Measurements from ENCODE around the gene RGS13. TPM values are rescaled to one million over a fixed set of nuclear protein-coding genes. Genes with fewer than 3 reads are reported as not detected.

The RGS13 gene
- total and polyA plus RNA-seq, 2 donors (not counting 1 experiment from before 2014, with no cell fraction given): 0.22 to 0.59 TPM

DNA sequence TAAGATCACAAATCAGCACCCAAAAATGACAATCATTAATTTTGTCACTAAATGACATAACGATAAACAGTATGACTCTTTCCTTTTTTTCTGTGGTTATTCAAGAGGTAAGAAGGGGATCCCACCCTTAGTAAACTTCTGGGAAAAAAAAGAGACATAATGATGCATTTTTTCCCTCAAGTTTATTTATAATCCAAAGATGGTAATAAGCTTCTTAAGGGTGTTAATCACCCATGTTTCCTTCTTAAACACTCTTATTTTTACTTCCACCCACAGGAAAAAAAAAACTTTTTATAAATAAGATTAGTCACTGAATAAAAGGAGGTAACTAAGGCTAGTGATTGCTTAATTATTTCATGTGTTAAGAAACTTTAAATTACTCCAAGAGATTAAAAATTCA, 35.7 kb upstream of the RGS13 start:
- H4K20me1 ChIP-seq (ENCODE audit: control insufficient read depth, insufficient read depth, low read length, poor library complexity, severe bottlenecking): no peaks in the 10 kb centered on the region
- Mint-ChIP-seq H3K27ac (no peak overlapping the region), H3K27me3 (peaks cover 8% of the 10 kb centered on the region), H3K4me3 (no peak overlapping the region), H3K9me3 (ENCODE audit: insufficient read depth) (no peaks in the 10 kb centered on the region), H3K4me1 (peaks cover 20% of the 10 kb centered on the region)
- H3K36me3 ChIP-seq (replicated peaks in 1 of 2; ENCODE audit: control extremely low read depth in 1 of 2, control insufficient read depth in 1 of 2, extremely low read depth in 1 of 2, insufficient read depth in 2 of 2, low read length in 1 of 2): no peaks in the 10 kb centered on the region
- peaks cover 0 to 4% (median 0%) of the 10 kb centered on the region in 4 experiments for H3K27me3 ChIP-seq (replicated peaks in 1 of 4; ENCODE audit: control extremely low read depth in 1 of 4, control insufficient read depth in 3 of 4, insufficient read depth in 4 of 4, low read length in 3 of 4)
- ChIA-PET CTCF (interaction anchor here (0.6 to 0.8 kb wide), 4 partner anchors 9 to 126 kb away, joined by 3 read pairs; no protein-coding TSS in a partner anchor), POLR2A (no interaction called here)
- no peaks in the 10 kb centered on the region for H3K9me3 ChIP-seq (ENCODE audit: control extremely low read depth in 1 of 3, control insufficient read depth in 2 of 3, insufficient read depth in 1 of 3, low read length in 2 of 3)
- no peak overlapping the region for H3K4me3 ChIP-seq (ENCODE audit: control extremely low read depth in 1 of 5, extremely low read depth in 1 of 5, insufficient read depth in 1 of 5, low read depth in 2 of 5, low read length in 4 of 5)
- no peak overlapping the region for H3K4me2 ChIP-seq (replicated peaks; ENCODE audit: low read depth, low read length, poor library complexity, severe bottlenecking)
- no peak for ATAC-seq (ENCODE audit: low read depth)
- no peak for TF ChIP-seq EZH2 (IDR thresholded peaks at IDR 0.05; ENCODE audit: borderline replicate concordance, insufficient read depth, low read depth, low read length, poor library complexity, severe bottlenecking)
- TF ChIP-seq, protein P1, sequence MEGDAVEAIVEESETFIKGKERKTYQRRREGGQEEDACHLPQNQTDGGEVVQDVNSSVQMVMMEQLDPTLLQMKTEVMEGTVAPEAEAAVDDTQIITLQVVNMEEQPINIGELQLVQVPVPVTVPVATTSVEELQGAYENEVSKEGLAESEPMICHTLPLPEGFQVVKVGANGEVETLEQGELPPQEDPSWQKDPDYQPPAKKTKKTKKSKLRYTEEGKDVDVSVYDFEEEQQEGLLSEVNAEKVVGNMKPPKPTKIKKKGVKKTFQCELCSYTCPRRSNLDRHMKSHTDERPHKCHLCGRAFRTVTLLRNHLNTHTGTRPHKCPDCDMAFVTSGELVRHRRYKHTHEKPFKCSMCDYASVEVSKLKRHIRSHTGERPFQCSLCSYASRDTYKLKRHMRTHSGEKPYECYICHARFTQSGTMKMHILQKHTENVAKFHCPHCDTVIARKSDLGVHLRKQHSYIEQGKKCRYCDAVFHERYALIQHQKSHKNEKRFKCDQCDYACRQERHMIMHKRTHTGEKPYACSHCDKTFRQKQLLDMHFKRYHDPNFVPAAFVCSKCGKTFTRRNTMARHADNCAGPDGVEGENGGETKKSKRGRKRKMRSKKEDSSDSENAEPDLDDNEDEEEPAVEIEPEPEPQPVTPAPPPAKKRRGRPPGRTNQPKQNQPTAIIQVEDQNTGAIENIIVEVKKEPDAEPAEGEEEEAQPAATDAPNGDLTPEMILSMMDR (IDR thresholded peaks at IDR 0.05): no peak
- peaks cover 5% of the 10 kb centered on the region in 2 donors for H3K4me1 ChIP-seq (ENCODE audit: control insufficient read depth in 2 of 2, insufficient read depth in 2 of 2, low read length in 2 of 2)
- no peaks in the 10 kb centered on the region for H3K79me2 ChIP-seq (ENCODE audit: control insufficient read depth, insufficient read depth, low read length)
- WGBS (ENCODE audit: insufficient coverage): no CpG with 5 or more reads among the region's 1 CpG
- DNase-seq: no peak
- H3K9ac ChIP-seq (ENCODE audit: low read length): no peak overlapping the region
- no peak overlapping the region for H2AFZ ChIP-seq (ENCODE audit: insufficient read depth, low read depth, low read length, poor library complexity, severe bottlenecking)
- no peak overlapping the region for H3K27ac ChIP-seq (ENCODE audit: low read length in 2 of 2)
- intact Hi-C loops (cut with micrococcal nuclease): no loop called here

DNA sequence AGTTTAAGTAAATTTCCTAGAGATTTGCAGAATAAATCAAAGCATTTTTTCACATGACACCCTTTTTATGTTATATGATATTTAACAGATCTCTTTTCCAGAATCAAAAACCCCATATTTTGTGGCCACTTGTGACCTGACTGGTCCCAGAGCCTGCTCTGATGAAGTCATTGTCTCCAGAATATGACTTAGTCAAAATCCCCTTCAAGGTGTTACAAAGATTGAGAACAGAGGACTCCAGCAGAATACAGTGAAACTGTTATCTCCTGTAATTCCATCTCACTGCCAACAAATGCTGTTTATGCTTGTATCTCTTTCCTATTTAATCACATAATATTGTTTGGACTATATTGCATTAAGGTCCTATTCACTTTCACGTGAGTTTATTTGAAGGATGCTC, 34.8 kb upstream of the RGS13 start:
- no peak overlapping the region for H3K27ac ChIP-seq (ENCODE audit: low read length in 2 of 2)
- H3K9ac ChIP-seq (ENCODE audit: low read length): no peak overlapping the region
- H3K27me3 Mint-ChIP-seq: peaks cover 8% of the 10 kb centered on the region
- H3K4me3 ChIP-seq (ENCODE audit: control extremely low read depth in 1 of 5, extremely low read depth in 1 of 5, insufficient read depth in 1 of 5, low read depth in 2 of 5, low read length in 4 of 5): no peak overlapping the region
- H3K27me3 ChIP-seq (replicated peaks in 1 of 4; ENCODE audit: control extremely low read depth in 1 of 4, control insufficient read depth in 3 of 4, insufficient read depth in 4 of 4, low read length in 3 of 4): peaks cover 0 to 4% (median 0%) of the 10 kb centered on the region in 4 experiments
- H3K36me3 ChIP-seq (replicated peaks in 1 of 2; ENCODE audit: control extremely low read depth in 1 of 2, control insufficient read depth in 1 of 2, extremely low read depth in 1 of 2, insufficient read depth in 2 of 2, low read length in 1 of 2): no peaks in the 10 kb centered on the region
- H3K4me3 Mint-ChIP-seq: no peak overlapping the region
- peaks cover 23% of the 10 kb centered on the region for H3K4me1 Mint-ChIP-seq
- WGBS (ENCODE audit: insufficient coverage): no CpG with 5 or more reads among the region's 1 CpG
- ChIA-PET POLR2A (no interaction called here), CTCF (no interaction called here)
- H3K79me2 ChIP-seq (ENCODE audit: control insufficient read depth, insufficient read depth, low read length): no peaks in the 10 kb centered on the region
- intact Hi-C loops (cut with micrococcal nuclease): no loop called here
- DNase-seq: no peak
- ATAC-seq (ENCODE audit: low read depth): no peak
- no peaks in the 10 kb centered on the region for H3K9me3 Mint-ChIP-seq (ENCODE audit: insufficient read depth)
- no peak overlapping the region for H3K4me2 ChIP-seq (replicated peaks; ENCODE audit: low read depth, low read length, poor library complexity, severe bottlenecking)
- H3K9me3 ChIP-seq (ENCODE audit: control extremely low read depth in 1 of 3, control insufficient read depth in 2 of 3, insufficient read depth in 1 of 3, low read length in 2 of 3): no peaks in the 10 kb centered on the region
- TF ChIP-seq EZH2 (IDR thresholded peaks at IDR 0.05; ENCODE audit: borderline replicate concordance, insufficient read depth, low read depth, low read length, poor library complexity, severe bottlenecking): no peak
- TF ChIP-seq, protein P1 (IDR thresholded peaks at IDR 0.05): no peak
- H2AFZ ChIP-seq (ENCODE audit: insufficient read depth, low read depth, low read length, poor library complexity, severe bottlenecking): no peak overlapping the region
- no peak overlapping the region for H3K27ac Mint-ChIP-seq
- no peaks in the 10 kb centered on the region for H4K20me1 ChIP-seq (ENCODE audit: control insufficient read depth, insufficient read depth, low read length, poor library complexity, severe bottlenecking)
- peaks cover 8 to 14% of the 10 kb centered on the region in 2 donors for H3K4me1 ChIP-seq (ENCODE audit: control insufficient read depth in 2 of 2, insufficient read depth in 2 of 2, low read length in 2 of 2)

Measured in B cell (primary cell).